HG02571 (cell line): ENCODE results near the gene HIGD1A.
A peak's percentile ranks its signal among the peaks of the same experiment; 100 is the strongest.
"Not testable (repeated sequence)": the region's sequence is repeated elsewhere in the genome, so short reads cannot be mapped to it uniquely, and the experiment has no call there.

Source experiments
- ATAC-seq: cut with Tn5 transposase; IDR thresholded peaks from one replicate; pipeline ENCODE4 v1.9.1; 2021; ENCODE audit warnings: mild to moderate bottlenecking, moderate library complexity; ENCODE audit not compliant: unreplicated experiment

Gene HIGD1A

DNA sequence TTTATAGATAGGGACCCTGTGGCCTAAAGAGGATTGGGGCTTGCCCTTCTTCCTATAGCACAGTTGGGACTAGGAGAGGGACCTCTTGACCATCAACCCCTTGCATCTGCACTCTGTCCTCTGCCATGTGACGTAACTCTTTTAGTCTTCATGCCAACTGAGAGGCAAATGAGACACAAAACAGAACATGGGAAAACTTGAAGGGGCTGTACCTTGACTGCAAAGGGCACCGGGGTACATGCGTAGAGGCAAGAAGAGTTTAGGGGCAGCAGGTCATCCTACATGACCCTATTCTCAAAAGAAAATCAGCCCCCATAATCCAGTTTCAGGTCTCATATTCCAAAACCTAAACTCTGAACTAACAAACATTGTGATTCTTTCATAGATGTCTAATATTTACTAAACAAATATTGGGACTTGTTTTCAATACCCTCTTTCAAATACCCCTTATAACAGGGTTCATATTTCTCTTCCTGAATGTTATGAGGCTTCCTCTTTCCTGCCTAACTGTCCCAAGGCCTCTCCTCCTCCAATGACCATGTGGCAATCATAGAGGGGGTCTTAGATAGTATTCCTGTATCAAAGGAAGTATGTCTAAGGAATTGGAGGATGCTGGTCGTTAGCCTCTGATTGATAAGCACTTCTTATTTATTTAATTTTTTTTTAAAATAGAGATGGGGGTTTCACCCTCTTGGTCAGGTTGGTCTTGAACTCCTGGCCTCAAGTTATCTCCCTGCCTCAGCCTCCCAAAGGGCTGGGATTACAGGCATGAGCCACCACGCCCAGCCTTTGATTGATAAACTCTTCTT, 25.5 kb upstream of the HIGD1A start:
- ATAC-seq: no peak

DNA sequence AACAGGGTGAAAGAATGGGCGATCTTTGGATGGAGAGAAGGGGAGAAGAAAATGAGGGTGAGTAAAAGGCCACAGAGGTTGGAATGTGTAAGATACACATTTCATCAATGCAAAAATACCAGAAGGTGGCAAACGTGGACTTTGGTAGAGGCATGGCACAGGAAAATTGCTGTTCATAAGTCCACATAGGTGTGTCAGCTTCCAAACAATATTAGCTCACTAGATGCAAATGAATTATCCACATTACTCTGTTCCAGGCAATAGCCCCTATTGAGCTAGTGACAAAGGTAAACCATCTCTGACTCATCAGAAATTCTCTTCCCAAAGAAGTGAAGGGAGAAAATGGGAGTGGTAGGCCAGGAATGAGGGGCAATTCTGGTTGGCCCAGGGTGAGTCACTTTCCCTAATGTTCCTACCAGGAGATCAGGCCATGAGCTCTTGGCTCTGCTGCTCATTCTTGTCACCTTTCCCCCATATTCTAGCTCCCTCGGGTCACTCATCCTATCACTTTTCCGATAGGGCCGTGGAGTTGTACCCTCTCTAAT, 24.9 kb upstream of the HIGD1A start:
- ATAC-seq: no peak

DNA sequence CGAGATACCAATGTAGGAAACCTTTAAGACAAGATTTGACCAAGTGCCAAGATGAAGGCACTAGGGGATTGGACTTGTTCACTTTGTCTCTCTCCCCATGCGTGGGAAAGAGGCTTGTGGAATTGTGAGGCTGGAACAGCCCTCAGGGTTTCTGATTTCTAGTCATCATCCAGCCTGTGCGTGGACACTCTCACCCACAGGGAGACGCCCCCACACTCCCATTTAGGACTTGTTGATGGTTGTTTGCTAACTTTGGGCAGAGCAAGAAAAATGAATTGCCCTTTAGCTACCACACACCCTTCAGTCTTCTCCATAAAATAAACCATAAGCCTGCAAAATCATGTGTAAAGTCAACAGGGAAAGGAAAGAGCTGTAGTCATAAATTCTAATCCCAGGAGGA, 23.4 kb upstream of the HIGD1A start:
- ATAC-seq: no peak

DNA sequence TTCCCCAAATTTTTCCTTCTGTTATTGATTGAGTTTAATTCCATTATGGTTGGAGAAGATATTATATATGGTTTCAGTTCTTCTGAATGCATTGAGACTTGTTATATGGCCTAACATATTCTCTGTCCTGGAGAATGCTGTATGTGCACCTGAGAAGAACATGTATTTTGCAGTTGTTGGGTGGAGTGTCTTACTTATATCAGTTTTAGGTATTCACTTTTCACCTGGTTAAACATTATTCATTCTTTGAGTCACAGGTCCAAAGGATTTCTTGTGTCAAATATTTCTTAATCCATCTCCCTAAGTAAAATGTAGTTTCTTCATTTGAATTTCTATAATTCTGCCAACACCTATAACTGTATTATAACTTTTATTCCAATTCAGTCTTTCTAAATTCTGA, 22.7 kb upstream of the HIGD1A start:
- ATAC-seq: no peak

DNA sequence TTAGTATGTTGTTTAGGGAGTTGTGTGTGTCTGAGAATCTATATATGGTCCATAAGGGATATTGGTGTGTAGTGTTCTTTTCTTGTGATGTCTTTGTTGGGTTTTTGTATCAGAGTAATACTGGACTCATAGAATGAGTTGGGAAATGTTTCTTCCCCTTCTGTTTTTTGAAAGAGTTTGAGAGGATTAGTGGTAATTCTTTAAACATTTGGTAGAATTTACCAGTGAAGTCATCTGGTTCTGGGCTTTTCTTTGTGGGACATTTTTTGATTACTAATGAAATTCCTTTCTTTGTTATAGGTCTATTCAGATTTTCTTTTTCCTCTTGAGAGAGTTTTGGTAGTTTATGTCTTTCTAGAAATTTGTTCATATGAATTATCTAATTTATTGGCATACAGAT, 21.9 kb upstream of the HIGD1A start:
- no peak for ATAC-seq

DNA sequence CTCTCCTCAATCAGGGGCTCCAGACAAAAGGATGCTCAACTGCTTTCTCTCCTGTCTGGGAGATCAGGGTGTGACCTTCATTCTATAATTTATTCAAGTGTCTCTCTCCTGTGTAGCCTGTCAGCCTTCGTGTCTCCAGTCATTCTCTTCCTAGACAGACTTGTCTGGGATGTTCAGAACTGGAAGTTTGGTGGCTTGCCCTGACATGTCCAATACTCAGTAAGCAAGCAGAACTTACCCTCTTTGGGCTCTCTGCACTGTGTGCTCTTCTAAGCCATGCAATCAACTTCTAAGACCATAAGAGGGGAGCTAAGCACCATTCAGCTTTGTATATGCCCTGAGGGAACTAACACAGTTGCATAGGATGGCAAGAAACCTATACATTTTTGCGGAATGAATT, 19.1 kb upstream of the HIGD1A start:
- no peak for ATAC-seq

DNA sequence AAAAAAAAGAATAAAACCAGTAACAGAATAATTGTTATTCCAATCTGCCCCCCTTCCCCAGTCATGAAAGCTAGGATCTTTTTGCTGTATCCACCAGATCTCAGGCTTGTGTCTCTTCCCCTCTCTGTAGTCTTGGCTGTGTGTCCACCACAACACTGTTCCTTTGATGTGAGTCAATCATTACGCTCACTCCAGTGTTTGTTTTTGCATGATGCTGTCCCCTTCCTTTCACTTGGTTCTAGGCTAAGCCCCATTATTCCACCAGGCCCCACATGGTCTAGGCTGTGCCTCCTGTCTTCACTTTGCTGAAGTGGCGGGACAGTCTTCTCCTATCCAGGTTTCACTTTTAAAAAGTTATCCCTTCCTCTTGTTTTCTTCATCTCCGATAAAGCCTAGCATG, 18.5 kb upstream of the HIGD1A start:
- ATAC-seq: no peak

DNA sequence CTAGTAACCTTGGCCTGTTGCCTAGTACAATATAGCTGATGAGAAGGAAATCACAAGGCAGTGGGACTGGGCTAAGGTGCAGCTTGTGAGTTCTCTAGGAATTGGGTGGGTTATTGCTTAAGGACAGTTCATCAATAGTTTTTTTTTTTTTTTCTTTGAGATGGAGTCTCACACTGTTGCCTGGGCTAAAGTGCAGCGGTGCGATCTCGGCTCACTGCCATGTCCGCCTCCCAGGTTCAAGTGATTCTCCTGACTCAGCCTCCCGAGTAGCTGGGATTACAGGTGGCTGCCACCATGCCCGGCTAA, 16.4 kb upstream of the HIGD1A start:
- no peak for ATAC-seq

DNA sequence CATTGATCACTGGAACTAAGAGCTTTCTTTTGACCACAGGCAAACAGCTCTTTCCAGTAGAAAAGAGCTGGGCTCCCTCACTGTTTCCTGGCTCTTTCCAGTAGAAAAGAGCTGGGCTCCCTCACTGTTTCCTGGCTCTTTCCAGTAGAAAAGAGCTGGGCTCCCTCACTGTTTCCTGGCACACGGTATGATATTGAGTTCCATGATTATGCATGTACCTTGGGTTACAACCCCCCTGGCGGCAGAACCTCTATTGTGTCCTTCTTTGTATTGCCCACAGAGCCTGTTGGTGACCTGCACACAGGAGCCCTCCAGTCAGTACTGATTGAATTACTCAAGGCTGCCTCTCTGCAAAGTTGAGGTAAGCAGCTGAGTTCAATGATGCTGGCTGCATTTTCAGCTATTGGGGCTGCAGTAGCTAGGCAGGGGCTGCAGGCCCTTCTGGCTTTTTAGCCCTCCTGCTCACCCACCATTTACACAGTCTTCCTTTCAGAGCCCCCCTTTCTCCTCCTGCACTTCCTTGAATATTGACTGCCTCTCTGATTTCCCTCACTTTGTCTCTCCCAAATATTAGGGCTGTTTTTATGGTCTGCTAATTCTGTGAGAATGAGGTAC, 15.2 kb upstream of the HIGD1A start:
- no peak for ATAC-seq

DNA sequence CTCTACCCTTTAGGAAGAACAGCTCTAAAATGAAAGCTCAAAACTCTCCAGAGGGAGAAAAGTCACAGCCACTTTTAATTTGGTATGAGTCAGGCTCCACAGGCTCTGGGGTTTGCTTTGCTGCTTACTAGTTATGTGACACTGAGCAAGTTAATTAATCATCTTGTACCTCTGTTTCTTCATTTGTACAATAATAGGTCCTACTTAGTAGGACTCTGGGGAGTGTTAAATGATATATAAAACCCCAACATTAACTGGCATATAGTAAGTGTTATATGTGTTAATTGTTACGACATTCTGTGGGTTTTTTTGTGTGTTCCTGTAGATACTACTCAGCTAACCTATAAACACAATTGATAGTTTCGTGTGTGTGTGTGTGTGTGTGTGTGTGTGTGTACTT, 11.5 kb upstream of the HIGD1A start:
- no peak for ATAC-seq

DNA sequence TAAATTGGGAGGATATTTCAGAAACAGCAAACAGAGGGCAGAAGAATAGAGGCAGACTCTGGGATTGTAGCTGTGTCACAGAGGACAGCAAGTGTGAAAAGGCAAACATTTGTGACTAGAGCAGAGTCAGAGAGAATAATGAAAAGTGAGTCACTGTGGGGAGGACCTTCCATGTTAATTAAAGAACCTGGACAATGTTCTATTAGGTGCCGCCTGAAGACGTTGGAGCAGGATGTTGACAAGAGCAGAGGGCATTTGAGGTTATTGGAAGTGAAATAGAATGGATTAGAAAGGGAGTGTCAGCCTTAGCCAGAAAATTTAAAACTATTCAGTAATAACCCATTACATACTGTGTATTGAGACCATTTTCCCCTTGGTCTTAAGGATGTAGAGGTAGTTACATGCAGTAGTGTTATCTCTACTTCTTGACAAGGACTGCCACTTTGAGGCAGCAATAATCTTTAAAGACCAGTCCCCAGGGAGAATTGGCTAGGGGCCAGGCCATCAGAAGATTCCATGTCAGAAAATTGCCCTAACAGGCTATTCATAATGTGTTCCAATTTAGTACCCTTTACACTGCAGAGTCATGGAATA, 10.7 kb upstream of the HIGD1A start:
- no peak for ATAC-seq

DNA sequence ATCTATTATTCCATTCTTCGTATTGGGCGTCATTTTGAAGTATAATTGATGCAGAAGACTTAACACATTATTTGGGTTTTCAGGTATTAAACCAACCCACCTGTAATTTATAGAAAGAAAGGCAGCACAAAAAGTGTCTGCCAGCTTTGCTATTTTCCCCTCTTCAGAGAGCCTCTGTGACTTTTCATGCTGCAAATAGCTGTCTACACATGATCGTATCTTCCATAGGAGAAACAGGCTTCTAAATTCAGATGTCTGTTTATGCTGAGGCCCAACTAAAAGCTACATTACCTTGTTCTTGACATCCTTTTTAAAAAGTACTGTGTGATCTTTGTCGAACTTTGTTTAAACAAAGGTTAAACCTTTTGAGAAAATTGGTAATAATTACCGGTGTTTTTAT, 10.0 kb upstream of the HIGD1A start:
- ATAC-seq: no peak

DNA sequence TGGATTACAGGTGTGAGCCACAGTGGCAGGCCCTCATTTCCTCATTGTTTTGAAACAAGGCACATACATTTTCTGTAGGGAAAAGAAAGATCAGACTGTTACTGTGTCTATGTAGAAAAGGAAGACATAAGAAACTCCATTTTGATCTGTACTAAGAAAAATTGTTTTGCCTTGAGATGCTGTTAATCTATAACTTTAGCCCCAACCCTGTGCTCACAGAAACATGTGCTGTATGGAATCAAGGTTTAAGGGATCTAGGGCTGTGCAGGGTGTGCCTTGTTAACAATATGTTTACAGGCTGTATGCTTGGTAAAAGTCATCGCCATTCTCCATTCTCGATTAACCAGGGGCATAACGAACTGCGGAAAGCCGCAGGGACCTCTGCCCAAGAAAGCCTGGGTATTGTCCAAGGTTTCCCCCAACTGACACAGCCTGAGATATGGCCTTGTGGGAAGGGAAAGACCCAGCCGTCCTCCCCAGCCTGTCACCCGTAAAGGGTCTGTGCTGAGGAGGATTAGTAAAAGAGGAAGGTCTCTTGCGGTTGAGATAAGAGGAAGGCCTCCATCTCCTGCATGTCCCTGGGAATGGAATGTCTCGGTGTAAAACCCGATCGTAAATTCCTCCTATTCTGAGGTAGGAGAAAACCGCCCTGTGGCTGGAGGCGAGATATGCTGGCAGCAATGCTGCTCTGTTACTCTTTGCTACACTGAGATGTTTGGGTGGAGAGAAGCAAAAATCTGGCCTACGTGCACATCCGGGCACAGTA, 7.0 kb upstream of the HIGD1A start:
- ATAC-seq: not testable (repeated sequence)

DNA sequence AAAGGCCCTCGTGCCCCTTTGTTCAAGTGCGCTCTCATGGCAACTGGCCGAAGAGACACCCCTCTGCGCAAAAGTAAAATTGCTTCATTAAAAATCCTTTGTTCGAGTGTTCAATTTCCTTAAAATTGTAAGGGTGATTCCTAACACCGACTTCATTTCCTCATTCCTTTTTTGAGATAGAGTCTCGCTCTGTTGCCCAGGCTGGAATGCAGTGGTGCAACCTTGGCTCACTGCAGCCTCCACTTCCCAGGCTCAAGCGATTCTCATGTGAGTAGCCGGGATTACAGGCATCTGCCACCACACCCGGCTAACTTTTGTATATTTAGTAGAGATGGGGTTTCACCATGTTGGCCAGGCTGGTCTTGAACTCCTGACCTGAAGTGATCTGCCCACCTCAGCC, 6.4 kb upstream of the HIGD1A start:
- not testable (repeated sequence) for ATAC-seq

DNA sequence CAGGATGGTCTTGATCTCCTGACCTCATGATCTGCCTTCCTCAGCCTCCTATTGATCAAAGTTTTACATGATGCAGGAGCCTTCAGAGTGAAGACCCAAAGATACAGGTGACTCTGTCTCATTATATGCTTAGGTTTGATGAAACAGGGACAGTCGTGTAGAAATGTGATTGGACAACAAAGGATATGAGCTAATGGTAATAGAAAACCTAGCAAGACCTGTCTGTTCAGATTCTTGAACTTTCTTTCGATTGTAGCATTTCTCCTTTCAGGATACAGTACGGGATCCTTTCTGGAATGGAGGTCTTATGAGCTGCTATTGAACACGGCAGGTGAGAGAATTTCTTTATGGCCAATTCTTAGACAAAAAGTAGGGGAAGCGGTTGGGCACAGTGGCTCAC, 4.9 kb upstream of the HIGD1A start, which contains the start of gene ACKR2:
Gene ACKR2, plus strand, starts transcription at position 244 of the 400 bp plus-strand sequence. CDS start 55,058 bp downstream, outside the sequence.
- ATAC-seq: no peak

DNA sequence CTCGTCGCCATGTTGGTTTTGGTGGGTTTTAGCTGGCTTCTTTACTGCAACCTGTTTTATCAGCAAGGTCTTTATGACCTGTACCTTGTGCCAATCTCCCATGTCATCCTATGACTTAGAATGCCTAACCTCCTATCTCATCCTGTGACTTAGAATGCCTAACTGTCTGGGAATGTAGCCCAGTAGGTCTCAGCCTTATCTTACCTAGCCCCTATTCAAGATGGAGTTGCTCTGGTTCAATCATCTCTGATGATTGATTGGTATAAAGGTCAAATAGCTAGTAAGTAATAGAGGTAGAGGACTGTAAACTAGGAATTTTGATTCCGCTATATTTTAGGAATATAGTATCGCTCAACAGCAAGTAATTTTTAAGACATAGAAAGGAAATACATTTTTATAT, 3.6 kb upstream of the HIGD1A start:
- no peak for ATAC-seq

DNA sequence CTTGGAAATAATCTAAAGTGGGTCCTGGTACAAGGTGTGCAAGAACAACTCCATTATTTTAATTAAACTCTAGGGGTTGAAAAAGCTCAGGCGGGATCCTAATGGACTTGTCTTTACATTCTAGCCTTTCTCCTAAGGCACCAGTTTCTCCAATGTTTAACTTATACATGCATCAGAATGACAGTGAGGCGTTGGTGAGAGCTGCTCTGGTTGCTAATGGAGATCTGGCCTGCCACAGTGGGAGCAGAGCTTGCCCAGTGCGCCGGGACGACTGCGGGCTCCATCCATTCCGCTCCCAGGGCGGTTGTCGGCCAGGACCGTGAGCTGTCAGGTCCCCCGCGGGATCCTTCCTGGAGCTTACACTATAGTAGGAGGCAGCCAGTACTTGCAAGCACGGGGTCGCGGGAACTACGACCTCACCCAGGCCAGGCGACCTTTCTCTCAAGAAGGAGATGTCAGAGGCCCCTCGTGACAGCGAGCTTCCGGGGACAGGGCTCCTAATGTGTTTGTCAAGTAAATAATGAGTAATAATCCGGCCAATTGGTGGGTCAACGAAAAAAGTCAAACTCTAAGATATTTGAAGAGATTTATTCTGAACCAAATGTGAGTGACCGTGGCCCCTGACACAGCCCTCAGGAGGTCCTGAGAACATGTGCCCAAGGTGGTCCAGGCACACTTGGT, 991 bp upstream of the HIGD1A start:
- no peak for ATAC-seq

DNA sequence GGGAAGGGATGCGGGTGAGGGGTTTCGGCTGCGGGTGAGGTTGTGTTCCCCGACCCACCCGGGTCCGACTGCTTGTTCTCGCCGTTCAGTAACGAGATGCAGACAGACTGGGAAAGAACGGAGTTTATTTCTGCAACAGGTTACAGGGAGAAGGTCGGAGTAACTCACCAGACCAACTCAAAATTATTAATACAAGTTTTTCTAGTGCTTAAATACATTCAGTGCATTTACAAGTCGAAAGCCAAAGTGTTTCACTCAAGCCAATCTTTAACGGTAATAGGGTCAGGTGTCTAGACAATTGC, 492 bp upstream of the HIGD1A start:
- ATAC-seq: no peak

DNA sequence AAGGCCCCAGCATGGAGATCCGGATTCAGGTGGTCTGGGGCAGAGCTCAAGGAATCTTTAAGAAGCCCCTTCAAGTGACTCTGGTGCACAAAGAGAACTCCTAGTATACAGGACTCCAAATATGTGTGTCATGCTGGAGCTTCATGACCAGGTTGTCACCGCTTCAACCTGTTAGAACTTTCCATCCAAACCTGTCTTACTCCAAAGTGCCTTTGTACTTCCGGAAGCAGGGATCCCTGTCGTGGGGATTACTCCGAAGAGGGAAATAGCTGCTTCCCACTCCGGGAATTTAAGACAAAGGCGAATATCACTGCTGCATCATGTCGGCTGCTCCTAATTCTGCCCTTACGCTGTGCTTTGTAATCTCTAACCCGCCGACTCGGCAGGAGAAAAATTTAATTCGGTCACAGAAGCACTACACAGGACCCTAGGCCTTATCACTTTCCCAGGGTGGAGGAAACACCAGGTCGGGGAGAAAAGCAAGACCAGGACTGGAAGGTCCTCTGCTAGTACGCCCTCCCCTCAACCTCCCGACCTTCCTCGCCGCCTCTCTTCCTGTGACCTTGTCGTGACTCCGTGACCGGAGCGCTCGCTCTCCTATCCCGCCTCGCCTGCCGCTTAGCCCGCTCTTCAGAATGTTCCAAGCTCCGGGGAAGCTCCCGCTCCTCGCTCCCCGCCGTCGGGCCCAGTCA, 730 bp downstream of the HIGD1A start:
- peak; percentile 27 for ATAC-seq

DNA sequence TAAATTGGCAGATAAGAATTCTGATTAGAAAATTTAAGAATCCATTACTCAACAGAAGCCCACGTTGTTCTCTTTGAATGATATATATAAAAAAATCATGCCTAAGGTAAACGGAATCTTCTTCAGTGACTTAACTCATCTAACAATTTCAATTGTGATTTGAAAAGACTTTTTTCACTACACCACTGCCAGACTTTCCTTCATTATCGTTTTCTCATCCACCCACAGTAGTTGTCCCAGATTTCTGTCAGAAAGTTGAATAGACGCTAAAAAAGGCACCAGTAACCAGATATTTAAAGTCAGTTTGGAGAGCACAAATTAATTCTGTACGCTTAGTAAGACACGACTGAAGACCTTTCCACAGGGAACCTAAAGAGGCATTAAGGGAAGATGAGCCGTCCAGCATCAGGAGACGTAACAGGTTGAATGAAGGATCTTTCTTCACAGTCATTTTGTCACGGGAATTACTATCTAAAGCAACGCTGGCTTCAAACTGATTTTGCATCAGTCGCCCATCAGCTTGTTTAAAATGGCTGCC, 1.3 kb downstream of the HIGD1A start:
- ATAC-seq: no peak
